HG03469 (cell line): ENCODE results near the gene NEDD8.

ENCODE experiments used
- ATAC-seq: cut with Tn5 transposase; IDR thresholded peaks from one replicate; pipeline ENCODE4 v1.9.1; 2021; ENCODE audit warnings: mild to moderate bottlenecking, moderate library complexity, moderate number of reproducible peaks; ENCODE audit not compliant: unreplicated experiment

Gene NEDD8

DNA sequence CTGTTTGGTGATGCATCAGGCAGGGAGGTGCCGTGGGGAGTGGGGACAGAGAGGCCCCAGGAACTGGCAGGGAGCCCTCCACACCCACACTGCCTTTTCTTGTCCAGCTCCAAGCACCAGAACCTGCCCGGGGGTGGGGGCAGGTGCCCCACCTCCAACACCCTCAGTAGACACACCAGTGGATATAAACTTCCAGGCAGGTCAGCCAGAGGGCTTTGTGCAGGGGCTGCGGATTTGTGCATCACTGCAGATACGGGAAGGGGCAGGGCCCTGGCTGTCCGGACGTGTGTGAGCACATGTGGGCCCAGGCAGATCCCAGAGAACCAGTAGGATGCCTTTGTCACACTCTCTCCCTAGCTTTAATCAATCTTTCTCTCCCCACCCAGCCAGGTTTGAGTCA lies 32.1 kb upstream of the NEDD8 start:
- ATAC-seq, result no peak

DNA sequence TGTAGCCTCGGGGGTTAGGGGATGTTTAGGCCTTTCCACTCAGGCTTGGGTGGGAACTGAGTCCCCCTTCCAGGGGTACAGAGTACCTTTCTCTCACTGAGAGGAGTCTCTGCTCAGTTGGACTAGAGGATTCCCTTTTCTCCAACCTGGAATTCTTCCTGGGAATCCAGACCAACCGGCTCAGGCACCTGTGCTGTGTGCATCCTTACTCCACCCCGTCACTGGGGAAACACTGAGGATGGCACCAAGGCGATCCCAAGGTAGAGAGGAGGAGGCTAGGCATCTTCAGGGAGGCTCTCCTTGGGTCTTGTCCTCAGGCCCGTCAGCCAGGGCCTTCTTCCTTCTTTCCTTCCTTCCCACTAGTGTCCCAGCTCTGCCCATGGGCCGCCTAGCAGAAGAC lies 31.7 kb upstream of the NEDD8 start:
- ATAC-seq, result no peak

GRCh38 chr14:24262821-24263733 lies 30.9 kb upstream of the NEDD8 start, which contains the start of gene TGM1:
TGM1 (minus strand) TSS chr14:24263177; CDS start chr14:24262352, 825 bp downstream.
- ATAC-seq, result no peak

DNA sequence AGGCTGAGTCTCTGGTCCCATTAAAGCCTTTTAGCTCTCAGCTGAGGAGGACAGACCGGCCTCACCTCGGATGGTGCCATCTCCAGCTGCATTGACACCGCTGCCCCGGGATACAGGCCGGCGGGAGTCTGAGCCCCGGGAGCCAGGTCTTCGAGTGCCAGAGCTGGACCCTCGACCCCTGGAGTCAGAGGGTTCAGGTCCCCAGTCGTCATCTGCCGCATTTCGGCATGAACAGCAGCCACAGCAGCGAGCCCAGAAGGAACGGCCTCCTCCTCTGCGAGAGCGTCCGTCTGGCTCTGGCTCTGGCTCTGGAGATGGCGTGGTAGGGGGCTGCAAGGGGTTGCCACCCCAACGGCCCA lies 29.8 kb upstream of the NEDD8 start:
- no peak for ATAC-seq

GRCh38 chr14:24261256-24261968 lies 29.2 kb upstream of the NEDD8 start:
- no peak for ATAC-seq

DNA sequence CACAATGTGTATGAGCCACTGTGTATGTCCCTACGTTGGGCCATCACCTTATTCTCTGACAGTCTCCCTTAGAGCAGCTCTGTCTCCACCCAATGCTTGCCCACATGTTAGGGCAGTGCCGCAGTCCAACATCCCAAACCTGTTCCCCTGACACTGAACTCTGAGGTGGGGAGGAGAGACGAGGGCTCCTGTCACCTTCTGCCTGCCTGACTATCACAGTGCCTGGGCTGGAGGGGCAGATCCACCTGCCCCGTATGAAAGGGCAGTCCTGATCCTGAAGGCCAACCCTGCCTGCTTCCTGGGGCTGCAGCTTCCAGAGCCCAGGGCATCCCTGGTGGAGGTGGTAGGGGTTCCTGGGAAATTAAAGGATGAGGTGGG lies 28.6 kb upstream of the NEDD8 start:
- no peak for ATAC-seq

DNA sequence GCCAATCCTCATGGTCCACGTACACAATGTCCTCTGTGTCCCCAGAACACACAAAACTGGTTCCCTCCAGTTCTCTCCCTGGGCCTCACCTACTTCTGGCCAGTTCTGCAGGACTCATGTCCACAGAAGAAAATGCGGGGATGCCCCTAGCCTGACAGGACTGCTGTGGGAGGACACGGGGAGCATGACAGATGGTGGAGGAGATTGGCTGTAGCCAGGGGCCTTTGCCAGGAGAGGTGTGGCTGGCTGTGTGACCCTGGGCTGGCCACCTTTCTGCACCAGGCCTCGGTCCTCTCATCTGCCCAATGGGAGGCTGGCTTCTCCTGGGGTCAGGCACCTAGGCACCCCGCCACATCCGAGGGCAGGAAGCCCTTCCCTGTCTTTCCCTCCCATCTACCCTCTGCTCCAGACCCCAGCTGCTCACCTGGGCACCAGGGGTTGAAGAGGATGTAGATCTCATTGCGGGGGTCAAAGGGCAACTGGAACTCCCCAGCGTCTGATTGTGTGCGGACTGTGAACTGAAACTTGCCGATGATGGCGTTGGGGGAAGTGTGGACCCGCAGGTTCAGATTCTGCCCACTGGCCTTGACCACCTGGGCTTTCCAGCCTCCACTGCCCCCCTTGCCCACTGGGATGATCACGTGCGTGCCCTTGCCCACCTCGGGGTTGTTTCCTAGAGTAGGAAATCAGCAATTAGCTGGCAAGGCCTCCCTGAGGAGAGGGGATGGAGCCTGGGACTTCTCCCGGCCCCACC lies 28.0 kb upstream of the NEDD8 start:
- no peak for ATAC-seq

GRCh38 chr14:24259282-24260025 lies 27.3 kb upstream of the NEDD8 start:
- ATAC-seq, result no peak

DNA sequence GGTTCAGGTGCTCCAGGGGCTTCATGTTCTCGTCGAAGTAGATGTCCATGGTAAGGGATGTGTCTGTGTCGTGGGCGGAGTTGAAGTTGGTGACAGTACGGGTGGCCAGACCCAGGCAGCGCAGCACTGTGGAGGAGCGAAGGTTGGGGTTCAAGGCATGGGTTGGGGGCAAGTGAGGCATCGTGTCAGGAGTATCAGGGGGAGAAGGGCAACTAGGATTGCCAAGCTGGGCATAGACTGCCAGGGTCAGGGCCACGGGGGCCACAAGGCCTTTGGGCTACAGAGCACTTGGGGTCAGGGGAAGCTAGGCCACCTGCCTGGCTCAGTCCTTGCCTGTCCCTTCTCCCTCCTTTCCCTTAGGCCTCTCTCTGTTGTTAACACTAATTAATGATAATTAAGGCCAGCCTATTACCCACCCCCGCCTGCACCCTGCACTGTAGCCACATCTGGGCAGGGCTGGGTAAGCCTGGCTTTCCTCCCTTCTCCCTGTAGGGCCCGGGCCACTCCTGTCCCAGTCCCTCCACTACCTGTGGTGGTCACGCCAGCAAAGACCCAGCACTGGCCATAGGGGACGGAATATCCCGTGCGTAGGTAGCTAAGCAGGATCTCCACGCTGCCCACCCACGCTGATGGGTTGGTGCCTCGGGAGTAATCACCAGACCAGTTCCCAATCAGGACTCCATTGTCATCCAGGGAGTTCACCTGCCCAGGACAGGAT lies 26.5 kb upstream of the NEDD8 start:
- ATAC-seq, result no peak

GRCh38 chr14:24258119-24258518 lies 26.0 kb upstream of the NEDD8 start:
- no peak for ATAC-seq

GRCh38 chr14:24256960-24257359 lies 24.8 kb upstream of the NEDD8 start:
- no peak for ATAC-seq

- ATAC-seq, result no peak
Measured at GRCh38 chr14:24255931-24256711, 24.0 kb upstream of the NEDD8 start.

DNA sequence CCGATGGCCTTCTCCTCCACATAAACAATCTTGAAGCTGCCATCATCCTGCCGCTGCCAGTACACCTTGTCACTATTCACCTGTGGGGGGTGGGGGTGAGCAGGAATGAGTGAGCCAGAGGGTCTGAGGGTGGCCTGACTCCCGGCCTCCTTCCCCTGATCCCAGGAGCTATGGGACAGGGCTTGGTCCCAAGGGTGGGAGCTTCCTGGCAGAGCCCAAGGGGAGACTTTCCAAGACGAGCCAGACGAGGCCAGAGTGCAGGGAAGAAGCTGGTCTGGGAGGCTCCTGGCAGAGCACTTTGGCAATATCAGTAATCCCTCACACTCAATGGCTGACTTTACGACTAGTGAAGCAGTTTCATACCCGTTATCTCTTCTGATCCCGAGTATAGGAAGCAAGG lies 23.3 kb upstream of the NEDD8 start:
- ATAC-seq, result no peak

- no peak for ATAC-seq
Measured at GRCh38 chr14:24254630-24255392, 22.6 kb upstream of the NEDD8 start.

DNA sequence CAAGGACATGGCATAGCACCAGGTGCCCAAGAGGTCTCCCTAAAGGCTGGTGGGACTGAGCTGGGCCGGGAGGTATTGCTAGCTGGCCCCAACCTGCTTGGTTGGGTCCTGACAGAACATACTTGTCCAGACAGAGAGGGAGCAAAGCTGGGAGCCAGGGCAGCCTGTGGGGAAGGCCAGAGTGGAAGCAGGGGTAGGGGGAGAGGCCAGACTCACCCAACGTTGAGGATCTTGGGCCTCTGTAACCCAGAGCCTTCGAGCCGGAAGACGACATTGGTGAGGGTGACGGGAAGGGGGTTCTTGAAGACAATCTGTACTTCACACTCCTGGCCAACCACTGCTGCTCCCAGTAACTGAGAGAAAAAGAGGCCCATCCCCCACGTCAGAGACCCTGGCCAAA lies 21.8 kb upstream of the NEDD8 start:
- no peak for ATAC-seq

DNA sequence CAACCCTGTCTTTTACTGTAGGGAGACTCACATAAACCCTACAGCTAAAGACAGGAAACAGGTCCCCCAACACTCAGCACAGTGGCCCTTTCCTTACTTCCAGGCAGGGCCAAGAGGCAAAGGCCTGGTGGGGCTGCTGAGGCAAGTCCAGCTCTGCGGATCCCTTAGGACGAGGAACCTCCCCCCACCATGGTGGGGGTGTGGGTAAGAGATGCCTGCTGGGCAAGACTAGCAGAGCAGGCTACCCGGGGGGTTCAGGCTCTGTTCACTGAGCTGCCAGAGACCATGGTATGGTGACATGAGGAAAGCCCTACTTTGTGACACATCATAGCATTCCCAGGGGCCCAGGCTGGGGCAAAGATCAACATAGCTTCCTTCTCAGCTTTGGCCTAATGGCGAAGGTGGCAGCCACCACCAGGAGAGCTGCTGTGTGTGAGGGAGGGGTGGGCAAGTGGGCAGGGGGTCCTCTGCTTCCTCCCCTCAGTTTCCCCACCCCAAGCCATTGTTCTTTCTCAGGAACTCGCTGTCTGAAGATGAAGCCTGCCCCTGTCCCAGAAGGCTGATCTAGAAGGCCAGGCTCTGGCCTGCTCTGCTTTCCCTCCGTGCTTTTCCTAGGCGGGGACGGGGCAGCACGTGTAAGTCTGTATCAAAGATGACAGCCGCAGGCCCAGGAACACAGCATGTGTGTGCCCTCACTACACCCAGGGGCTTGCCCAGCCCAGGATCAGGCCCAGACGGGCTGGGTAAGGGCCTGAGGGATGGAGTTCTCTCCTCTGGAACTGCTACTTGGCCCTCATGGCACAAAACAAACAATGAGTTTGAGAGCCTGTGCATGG lies 20.3 kb upstream of the NEDD8 start:
- no peak for ATAC-seq

DNA sequence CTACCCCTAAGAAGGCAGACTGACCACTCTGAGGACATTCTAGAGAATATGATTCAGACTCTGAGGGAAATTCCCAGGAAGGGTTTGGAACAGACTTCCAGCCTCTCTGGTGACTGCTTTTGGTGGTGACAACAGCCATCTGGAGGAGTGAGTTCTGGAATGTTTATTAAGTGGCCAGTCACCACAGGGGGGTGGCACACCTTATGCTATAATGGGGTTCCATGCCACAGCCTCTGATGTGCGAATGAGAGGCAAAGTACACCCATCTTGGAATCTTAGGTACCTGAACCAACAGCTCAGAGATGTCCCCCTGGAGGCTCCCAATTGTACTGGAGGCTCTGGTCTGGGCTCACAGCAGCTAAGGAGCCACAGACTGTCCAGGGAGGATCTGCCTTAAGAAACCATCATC lies 19.7 kb upstream of the NEDD8 start:
- no peak for ATAC-seq

DNA sequence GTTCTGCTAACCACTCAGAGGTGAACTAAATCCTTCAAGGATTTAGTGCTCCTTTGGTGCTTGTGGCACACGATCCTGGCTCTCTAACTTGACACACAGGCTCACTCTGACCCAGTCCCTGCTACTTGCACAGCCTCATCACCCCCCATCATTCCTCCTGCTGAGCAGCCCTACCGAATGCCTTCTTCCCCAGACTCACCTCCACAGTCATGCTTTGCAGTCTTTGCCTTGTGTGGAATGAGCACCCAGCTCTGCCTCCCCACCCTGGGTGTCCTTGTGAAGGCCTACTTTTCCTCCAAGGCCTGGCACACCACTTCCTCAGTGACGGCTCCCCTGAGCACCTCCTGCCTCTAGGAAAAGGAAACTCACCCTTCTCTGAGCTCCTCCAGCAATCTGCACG lies 18.2 kb upstream of the NEDD8 start:
- no peak for ATAC-seq
